CD14-positive monocyte (primary cell): ENCODE data around the gene RAB40AL. TPM values are rescaled to one million over a fixed set of nuclear protein-coding genes. Genes with fewer than 3 reads are reported as not detected.
A peak's percentile ranks its signal among the peaks of the same experiment; 100 is the strongest.

ENCODE experiments used
- DNase-seq, 3 donors: peaks; one replicate each; pipeline ENCODE4 v3.0.0-alpha.2; 2011 to 2022
- H2AFZ ChIP-seq: 2 replicates; pipeline ENCODE4 v1.6.0; 2012; ENCODE audit warnings: mild to moderate bottlenecking, low read depth, low read length, inconsistent platforms; ENCODE audit not compliant: insufficient read depth, poor library complexity, severe bottlenecking
- H3K27ac ChIP-seq, 2 donors: 1 replicate in 1 of 2; 2 replicates in 1 of 2; pipeline ENCODE4 v1.5.1; 2012 to 2013; ENCODE audit warnings: low read length in 2 of 2, control low read depth in 1 of 2, inconsistent platforms in 1 of 2, low read depth in 1 of 2, mild to moderate bottlenecking in 1 of 2
- H3K27me3 ChIP-seq, 2 donors: one replicate each; pipeline versions ENCODE4 v1.6.0 to v1.6.1; 2011 to 2013; ENCODE audit warnings: low read length in 2 of 2; ENCODE audit not compliant: control insufficient read depth in 2 of 2, insufficient read depth in 2 of 2
- H3K36me3 ChIP-seq, 2 donors: replicated peaks in 1 of 2; 1 replicate in 1 of 2; 2 replicates in 1 of 2; pipeline versions ENCODE4 v1.5.1 to v1.6.1; 2012 to 2013; ENCODE audit warnings: low read length in 2 of 2, control low read depth in 1 of 2, inconsistent platforms in 1 of 2, mild to moderate bottlenecking in 1 of 2; ENCODE audit not compliant: insufficient read depth in 2 of 2, control insufficient read depth in 1 of 2
- H3K4me1 ChIP-seq, 2 donors: 1 replicate in 1 of 2; 2 replicates in 1 of 2; pipeline versions ENCODE4 v1.5.1 to v1.6.1; 2012 to 2013; ENCODE audit warnings: low read length in 2 of 2, control low read depth in 1 of 2, inconsistent platforms in 1 of 2, mild to moderate bottlenecking in 1 of 2, moderate library complexity in 1 of 2; ENCODE audit not compliant: insufficient read depth in 2 of 2, control insufficient read depth in 1 of 2
- H3K4me2 ChIP-seq: replicated peaks from 2 replicates; pipeline ENCODE3; 2012; ENCODE audit warnings: low read length, moderate library complexity, mild to moderate bottlenecking; ENCODE audit not compliant: poor library complexity, severe bottlenecking; ENCODE audit errors: extremely low read depth
- H3K4me3 ChIP-seq, 3 experiments: fragments of 200-600 bp in 1 of 3; sonication (generic) in 1 of 3; replicated peaks in 1 of 3; 1 replicate in 2 of 3; 2 replicates in 1 of 3; pipeline ENCODE4 v1.5.1; 2011 to 2013; ENCODE audit warnings: low read length in 3 of 3, mild to moderate bottlenecking in 3 of 3, control low read depth in 2 of 3, low read depth in 2 of 3, inconsistent platforms in 1 of 3, moderate library complexity in 1 of 3
- H3K79me2 ChIP-seq: 2 replicates; pipeline ENCODE4 v1.6.0; 2012; ENCODE audit warnings: mild to moderate bottlenecking, control low read depth, inconsistent platforms, low read length, moderate library complexity; ENCODE audit not compliant: insufficient read depth
- H3K9ac ChIP-seq: 2 replicates; pipeline ENCODE4 v1.6.0; 2017; ENCODE audit warnings: low read length, mild to moderate bottlenecking; ENCODE audit not compliant: insufficient read depth, poor library complexity, severe bottlenecking
- H3K9me3 ChIP-seq, 2 donors: replicated peaks in 1 of 2; 1 replicate in 1 of 2; 2 replicates in 1 of 2; pipeline versions ENCODE4 v1.5.1 to v1.6.1; 2012 to 2013; ENCODE audit warnings: low read length in 2 of 2, control low read depth in 1 of 2; ENCODE audit not compliant: control insufficient read depth in 1 of 2, insufficient read depth in 1 of 2
- H4K20me1 ChIP-seq: 2 replicates; pipeline ENCODE4 v1.6.0; 2012; ENCODE audit warnings: mild to moderate bottlenecking, low read length, control low read depth, moderate library complexity; ENCODE audit not compliant: insufficient read depth
- H3K27ac Mint-ChIP-seq, 7 donors: one replicate each; pipeline ENCODE4 v1.8.0; 2020; ENCODE audit warnings: mild to moderate bottlenecking in 7 of 7, mixed read lengths in 7 of 7, moderate library complexity in 6 of 7, inconsistent platforms in 2 of 7
- H3K27me3 Mint-ChIP-seq, 3 donors: one replicate each; pipeline ENCODE4 v1.8.0; 2021 to 2022; ENCODE audit warnings: low read depth in 3 of 3, mild to moderate bottlenecking in 3 of 3, mixed read lengths in 3 of 3, moderate library complexity in 3 of 3, inconsistent platforms in 1 of 3
- H3K36me3 Mint-ChIP-seq, 2 donors: one replicate each; pipeline ENCODE4 v1.8.0; 2020; ENCODE audit warnings: mixed read lengths in 2 of 2, inconsistent platforms in 1 of 2, mild to moderate bottlenecking in 1 of 2
- H3K4me1 Mint-ChIP-seq: one replicate; pipeline ENCODE4 v1.8.0; 2020; ENCODE audit warnings: mild to moderate bottlenecking, mixed read lengths
- H3K4me3 Mint-ChIP-seq, 2 donors: one replicate each; pipeline ENCODE4 v1.8.0; 2020; ENCODE audit warnings: mild to moderate bottlenecking in 2 of 2, mixed read lengths in 2 of 2, moderate library complexity in 1 of 2
- H3K9me3 Mint-ChIP-seq, 7 donors: one replicate each; pipeline ENCODE4 v1.8.0; 2020 to 2022; ENCODE audit warnings: mixed read lengths in 7 of 7, mild to moderate bottlenecking in 6 of 7, moderate library complexity in 6 of 7, inconsistent platforms in 2 of 7
- WGBS: methylation state at CpG from one replicate; pipeline ENCODE4 v1.1.5; 2013; ENCODE audit warnings: missing lambda C conversion rate; ENCODE audit not compliant: insufficient coverage; 5-methylcytosine and 5-hydroxymethylcytosine counted together
- intact Hi-C, 2 donors: fragments of 100-400 bp; cut with micrococcal nuclease; formaldehyde crosslinking; loops; one replicate each; pipeline versions ENCODE4 v1.15.0 to v1.15.1; 2023
- polyA plus RNA-seq, 3 donors: library from polyadenylated mRNA; depleted of rRNA in 1 of 3; unstranded in 2 of 3; stranded (reverse) in 1 of 3; fragments of 300-500 nt in 2 of 3; fragments of >200 nt in 1 of 3; fragmentation: Illumina TruSeq in 2 of 3; gene quantifications; 1 replicate in 2 of 3; 2 replicates in 1 of 3; pipeline ENCODE4 v1.2.3, GENCODE V29; 2012 to 2021
- TF ChIP-seq, protein P1 (sequence below): fragments of 200-600 bp; IDR thresholded peaks from one replicate; pipeline ENCODE4 v1.8.0; 2022; ENCODE audit warnings: antibody characterized with exemption, mild to moderate bottlenecking

The RAB40AL gene
- polyA plus RNA-seq, 3 donors, result 0.13 TPM; not detected in 2

- Histone ChIP-seq H3K9me3 (no peaks in the 10 kb centered on the region), H3K4me1 (peaks cover 0 to 4% of the 10 kb centered on the region in 2 donors), H2AFZ (peak overlapping the region; percentile 9), H3K79me2 (no peaks in the 10 kb centered on the region), H3K27ac (no peak overlapping the region), H3K9ac (no peak overlapping the region), H4K20me1 (no peaks in the 10 kb centered on the region), H3K4me3 (peak overlapping the region in 2 of 3 experiments; percentile 40 to 41), H3K27me3 (no peaks in the 10 kb centered on the region), H3K36me3 (no peaks in the 10 kb centered on the region), H3K4me2 (peak overlapping the region; percentile 64)
- H3K9me3 Mint-ChIP-seq, result peaks cover 0 to 2% (median 0%) of the 10 kb centered on the region in 7 donors
- H3K36me3 Mint-ChIP-seq, result no peaks in the 10 kb centered on the region
- WGBS, result 0% methylated on average over 5 of the region's 14 CpGs
- intact Hi-C loops, result loop anchor here (5.0 kb wide), 2 partner anchors 206 to 226 kb away; no protein-coding TSS in a partner anchor
- peak; percentile 15 to 35 (median 24) for DNase-seq
- H3K4me1 Mint-ChIP-seq, result peaks cover 6% of the 10 kb centered on the region
- H3K27ac Mint-ChIP-seq, result peak overlapping the region in 2 of 7 donors; percentile 29 to 52
- TF ChIP-seq, protein P1, sequence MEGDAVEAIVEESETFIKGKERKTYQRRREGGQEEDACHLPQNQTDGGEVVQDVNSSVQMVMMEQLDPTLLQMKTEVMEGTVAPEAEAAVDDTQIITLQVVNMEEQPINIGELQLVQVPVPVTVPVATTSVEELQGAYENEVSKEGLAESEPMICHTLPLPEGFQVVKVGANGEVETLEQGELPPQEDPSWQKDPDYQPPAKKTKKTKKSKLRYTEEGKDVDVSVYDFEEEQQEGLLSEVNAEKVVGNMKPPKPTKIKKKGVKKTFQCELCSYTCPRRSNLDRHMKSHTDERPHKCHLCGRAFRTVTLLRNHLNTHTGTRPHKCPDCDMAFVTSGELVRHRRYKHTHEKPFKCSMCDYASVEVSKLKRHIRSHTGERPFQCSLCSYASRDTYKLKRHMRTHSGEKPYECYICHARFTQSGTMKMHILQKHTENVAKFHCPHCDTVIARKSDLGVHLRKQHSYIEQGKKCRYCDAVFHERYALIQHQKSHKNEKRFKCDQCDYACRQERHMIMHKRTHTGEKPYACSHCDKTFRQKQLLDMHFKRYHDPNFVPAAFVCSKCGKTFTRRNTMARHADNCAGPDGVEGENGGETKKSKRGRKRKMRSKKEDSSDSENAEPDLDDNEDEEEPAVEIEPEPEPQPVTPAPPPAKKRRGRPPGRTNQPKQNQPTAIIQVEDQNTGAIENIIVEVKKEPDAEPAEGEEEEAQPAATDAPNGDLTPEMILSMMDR, result peak; percentile 67
- H3K4me3 Mint-ChIP-seq, result peak overlapping the region; percentile 56 to 92
- peaks cover 0 to 3% (median 2%) of the 10 kb centered on the region in 3 donors for H3K27me3 Mint-ChIP-seq
Measured at GRCh38 chrX:102950908-102951866, 14.1 kb downstream of the RAB40AL start.

- Histone ChIP-seq H2AFZ (no peak overlapping the region), H3K4me3 (no peak overlapping the region), H3K27me3 (no peaks in the 10 kb centered on the region), H3K36me3 (no peaks in the 10 kb centered on the region), H3K4me1 (no peaks in the 10 kb centered on the region), H3K79me2 (no peaks in the 10 kb centered on the region), H4K20me1 (no peaks in the 10 kb centered on the region), H3K9ac (no peak overlapping the region), H3K4me2 (no peak overlapping the region), H3K27ac (no peak overlapping the region), H3K9me3 (no peaks in the 10 kb centered on the region)
- WGBS, result no CpG with 5 or more reads among the region's 2 CpGs
- no peak overlapping the region for H3K4me3 Mint-ChIP-seq
- no peaks in the 10 kb centered on the region for H3K36me3 Mint-ChIP-seq
- TF ChIP-seq, protein P1, result no peak
- no peak overlapping the region for H3K27ac Mint-ChIP-seq
- no peaks in the 10 kb centered on the region for H3K4me1 Mint-ChIP-seq
- intact Hi-C loops, result no loop called here
- peaks cover 0 to 6% (median 2%) of the 10 kb centered on the region in 3 donors for H3K27me3 Mint-ChIP-seq
- no peak for DNase-seq
- H3K9me3 Mint-ChIP-seq, result peaks cover 0 to 5% (median 2%) of the 10 kb centered on the region in 7 donors
Measured at GRCh38 chrX:102957751-102958150, 20.7 kb downstream of the RAB40AL start.
